NCI-H2029 treated with DMSO at 0.1 percent for 48 hours (cell line): ENCODE measurements around the gene GUSB.

Experiments
- DNase-seq: peaks from one replicate; lab custom pipeline; 2025; lab: John Stamatoyannopoulos, UW

The GUSB gene

DNA sequence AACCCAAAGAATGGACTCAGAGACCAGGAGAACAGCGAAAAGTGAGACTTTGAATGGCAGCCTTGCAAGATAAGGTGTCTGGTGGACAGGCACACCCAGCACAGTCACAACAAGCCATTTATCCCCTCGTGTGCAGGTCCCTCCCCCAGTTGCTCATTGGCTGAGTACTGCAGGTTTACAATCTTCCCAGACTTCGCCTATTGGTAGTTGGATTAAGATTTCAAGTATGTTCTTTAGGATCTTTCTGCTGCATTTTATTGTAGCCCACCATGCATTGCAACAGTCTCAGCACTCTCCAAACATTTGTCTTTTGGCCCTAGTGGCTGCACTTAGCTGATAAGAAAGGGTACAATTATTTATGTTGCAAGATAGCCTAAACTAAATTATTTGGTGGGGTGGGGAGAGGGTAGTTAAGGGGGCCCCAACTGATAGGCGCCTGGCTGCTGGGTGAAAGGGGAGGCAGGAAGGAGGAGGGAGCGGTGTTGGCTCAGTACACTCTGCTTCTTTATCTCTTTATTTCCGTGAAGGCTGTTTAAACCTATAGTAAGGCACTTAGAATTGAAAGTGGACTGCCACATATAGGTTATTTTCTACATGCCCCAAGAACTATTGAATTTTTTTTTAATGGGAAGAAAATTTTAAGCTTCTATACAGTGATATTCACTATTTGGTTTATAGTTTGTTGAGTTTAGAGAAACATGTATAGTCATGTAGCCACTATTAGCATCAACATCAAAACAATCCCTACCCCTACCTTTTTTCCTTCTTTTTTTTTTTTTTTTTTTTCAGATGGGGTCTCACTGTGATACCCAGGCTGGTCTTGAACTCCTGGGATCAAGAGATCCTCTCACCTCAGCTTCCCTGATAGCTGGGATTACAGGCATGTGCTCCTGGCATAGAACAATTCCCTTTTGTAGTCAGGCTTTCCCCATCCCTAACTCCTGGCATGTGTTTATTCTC, 54.2 kb downstream of the GUSB start:
- DNase-seq: no peak

DNA sequence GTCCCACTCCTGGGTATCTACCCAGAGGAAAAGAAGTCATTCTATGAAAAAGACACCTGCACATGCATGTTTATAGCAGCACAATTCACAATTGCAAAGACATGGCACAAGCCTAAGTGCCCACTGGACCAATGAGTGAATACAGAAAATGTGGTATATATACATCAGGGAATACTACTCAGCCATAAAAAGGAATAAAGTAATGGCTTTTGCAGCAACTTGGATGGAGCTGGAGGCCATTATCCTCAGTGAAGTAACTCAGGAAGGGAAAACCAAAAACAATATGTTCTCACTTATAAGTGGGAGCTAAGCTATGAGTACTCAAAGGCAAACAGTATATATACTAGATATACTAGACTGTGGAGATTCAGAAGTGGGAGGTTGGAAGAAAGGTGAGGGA, 55.4 kb downstream of the GUSB start:
- DNase-seq: no peak

DNA sequence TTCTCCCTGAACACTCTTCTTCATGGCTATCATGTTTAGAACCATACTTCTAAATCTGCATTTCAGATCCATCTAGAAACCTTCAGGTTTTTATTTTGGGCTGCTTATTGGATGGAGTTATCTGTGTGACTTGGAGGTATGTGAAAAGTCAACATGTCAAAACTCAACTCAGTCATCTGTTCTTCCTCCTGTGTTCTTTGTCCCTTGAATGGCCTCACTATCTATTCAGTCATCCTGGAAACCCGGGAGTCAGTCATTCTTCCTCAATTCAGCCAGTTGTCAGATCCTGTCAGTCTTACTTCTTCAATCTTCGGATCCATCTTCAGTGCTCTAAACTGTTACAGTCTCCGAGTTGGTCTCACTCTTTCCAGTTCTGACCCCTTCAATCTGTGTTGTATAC, 57.0 kb downstream of the GUSB start:
- no peak for DNase-seq

DNA sequence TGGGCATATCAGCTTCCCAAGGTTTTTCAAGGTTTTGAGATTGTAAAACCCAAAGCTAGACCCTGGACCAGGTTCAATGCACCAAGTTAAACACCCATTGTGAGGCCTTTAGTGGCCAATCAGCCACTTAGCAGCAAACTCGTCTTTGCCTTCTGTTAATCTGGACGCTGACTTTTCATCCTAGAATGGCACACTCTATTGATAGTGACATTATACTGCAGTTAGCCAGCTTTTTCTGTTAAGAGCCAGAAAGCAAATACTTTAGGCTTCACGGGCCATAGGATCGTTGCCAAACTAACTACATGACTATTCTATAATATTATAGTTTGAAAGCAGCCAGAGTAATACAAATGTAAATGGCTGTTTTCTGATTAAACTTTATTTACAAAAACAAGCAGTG, 57.8 kb downstream of the GUSB start:
- DNase-seq: no peak

DNA sequence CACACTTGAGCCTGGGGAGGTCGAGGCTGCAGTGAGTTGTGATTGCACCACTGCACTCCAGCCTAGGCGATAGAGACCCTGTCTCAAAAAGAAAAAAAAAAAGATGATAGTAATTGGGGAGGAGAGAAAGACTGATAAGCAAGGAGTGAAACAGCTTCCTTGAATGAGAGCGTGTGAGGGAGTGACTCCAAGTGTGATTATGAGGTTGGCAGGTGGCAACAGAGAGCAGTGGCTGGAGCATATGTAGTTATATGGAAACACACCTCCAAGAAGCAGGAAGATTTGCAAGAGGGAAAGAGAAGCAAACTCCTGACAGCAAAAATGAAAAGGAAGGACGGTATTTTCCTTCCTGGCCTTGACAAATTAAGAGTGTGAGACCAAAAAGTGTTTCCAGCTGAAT, 58.7 kb downstream of the GUSB start:
- DNase-seq: no peak

DNA sequence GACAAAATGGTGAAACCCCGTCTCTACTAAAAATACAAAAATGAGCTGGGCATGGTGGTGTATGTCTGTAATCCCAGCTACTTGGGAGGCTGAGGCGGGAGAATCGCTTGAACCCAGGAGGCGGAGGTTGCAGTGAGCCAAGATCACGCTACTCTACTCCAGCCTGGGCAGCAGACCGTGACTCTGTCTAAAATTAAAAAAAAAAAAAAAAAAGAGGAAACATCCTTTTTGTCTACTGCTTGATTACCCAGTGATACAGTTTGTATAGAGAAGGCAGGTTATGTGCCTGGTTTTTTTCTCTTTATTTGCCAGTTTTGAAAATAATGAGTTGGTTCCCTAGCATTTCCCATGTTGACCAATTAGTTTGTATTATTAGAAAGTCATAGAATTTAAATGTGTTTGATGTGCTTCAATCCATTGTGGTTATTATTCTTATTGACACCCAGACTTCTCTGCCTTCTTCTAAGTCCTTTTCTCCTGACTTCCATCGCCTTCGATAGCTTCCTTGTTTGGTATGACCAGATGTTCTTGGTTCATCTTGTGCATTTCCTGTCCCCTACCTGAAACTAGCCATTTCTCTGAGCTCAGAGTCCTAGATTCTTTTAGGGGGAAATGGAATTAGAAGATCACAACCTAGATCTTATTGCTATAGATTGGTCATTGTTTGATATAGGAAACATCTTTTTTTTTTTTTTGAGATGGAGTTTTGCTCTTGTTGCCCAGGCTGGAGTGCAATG, 65.9 kb downstream of the GUSB start:
- DNase-seq: no peak

DNA sequence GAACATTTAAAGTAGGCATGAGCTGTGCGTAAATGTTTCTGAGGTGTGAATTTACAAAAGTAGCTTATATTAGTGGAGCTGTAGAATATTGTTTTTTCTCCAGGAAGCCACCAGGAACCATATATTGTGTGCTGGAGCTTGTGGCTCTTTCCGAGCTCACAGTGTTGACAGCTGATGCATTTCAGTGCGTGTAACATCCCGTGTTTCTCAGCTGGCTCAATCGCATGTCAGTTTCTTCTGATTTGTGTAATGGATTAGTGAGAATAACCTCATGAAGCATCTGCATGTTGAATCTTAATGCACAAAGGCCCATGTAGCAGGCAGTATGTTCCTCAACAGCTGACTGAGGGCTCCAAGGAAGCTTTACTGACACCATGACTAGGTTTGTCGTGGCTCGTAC, 69.8 kb downstream of the GUSB start:
- DNase-seq: no peak
